ENCODE measurements around the gene NR5A2.

NR5A2 gene

GRCh38 chr1:200165493-200166220, 138.1 kb downstream of the NR5A2 start:
- no peak for DNase-seq (ENCODE audit: low read depth)
- H3K4me3 ChIP-seq (replicated peaks; ENCODE audit: low read depth, low read length), result no peak overlapping the region
- TF ChIP-seq CTCF (IDR thresholded peaks at IDR 0.05; ENCODE audit: low read length, missing control alignments), result no peak

- TF ChIP-seq CTCF (IDR thresholded peaks at IDR 0.05; ENCODE audit: low read length, missing control alignments), result no peak
- DNase-seq (ENCODE audit: low read depth), result no peak
- no peak overlapping the region for H3K4me3 ChIP-seq (replicated peaks; ENCODE audit: low read depth, low read length)
These were observed 138.9 kb downstream of the NR5A2 start for GRCh38 chr1:200166411-200166810.

GRCh38 chr1:200168926-200169325, 141.4 kb downstream of the NR5A2 start:
- H3K4me3 ChIP-seq (replicated peaks; ENCODE audit: low read depth, low read length), result no peak overlapping the region
- no peak for DNase-seq (ENCODE audit: low read depth)
- TF ChIP-seq CTCF (IDR thresholded peaks at IDR 0.05; ENCODE audit: low read length, missing control alignments), result no peak

- no peak overlapping the region for H3K4me3 ChIP-seq (replicated peaks; ENCODE audit: low read depth, low read length)
- TF ChIP-seq CTCF (IDR thresholded peaks at IDR 0.05; ENCODE audit: low read length, missing control alignments), result no peak
- DNase-seq (ENCODE audit: low read depth), result no peak
These were observed 144.8 kb downstream of the NR5A2 start for GRCh38 chr1:200172311-200172710.

DNA sequence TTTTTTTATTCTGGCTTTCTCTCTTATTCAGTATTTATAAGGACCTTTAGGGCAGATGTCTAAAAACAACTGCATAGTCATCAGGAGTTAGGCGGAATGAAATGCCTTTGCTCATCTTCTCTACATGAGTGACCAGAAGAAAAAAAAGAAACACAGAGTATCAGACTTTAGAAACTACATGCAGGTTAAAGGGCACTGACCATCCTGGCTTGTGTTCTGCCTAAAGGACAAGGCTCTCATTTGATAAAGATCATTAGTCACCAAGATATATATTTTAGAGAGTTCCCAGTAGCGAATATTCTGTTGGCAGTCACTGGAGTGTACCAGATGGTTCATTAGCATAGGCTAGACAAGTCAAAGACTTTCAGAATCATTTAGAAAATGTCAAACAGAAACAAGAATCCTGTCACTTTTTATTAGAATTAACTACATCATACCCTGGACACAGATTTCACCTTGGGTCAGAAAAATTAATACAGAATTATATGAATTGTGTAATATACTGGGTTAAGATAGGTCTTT, 145.6 kb downstream of the NR5A2 start:
- no peak overlapping the region for H3K4me3 ChIP-seq (replicated peaks; ENCODE audit: low read depth, low read length)
- no peak for DNase-seq (ENCODE audit: low read depth)
- no peak for TF ChIP-seq CTCF (IDR thresholded peaks at IDR 0.05; ENCODE audit: low read length, missing control alignments)

DNA sequence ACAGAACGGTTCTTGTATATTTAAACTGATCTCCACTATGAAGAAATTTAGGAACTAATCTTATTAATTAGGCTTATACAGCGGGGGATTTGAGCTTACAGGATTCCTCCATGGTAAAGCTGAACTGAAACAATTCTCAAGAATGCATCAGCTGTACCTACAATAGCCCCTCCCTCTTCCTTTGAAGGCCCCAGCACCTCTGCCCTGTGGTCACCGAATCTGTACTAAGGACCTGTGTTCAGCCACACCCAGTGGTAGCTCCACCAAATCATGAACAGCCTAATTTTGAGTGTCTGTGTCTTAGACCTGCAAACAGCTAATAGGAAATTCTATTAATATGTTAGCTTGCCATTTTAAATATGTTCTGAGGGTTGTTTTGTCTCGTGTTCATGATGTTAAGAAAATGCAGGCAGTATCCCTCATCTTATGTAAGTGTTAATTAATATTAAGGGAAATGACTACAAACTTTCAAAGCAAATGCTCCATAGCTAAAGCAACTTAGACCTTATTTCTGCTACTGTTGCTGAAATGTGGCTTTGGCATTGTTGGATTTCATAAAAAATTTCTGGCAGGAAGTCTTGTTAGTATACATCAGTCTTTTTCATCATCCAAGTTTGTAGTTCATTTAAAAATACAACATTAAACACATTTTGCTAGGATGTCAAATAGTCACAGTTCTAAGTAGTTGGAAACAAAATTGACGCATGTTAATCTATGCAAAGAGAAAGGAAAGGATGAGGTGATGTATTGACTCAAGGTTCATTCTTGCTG, 147.2 kb downstream of the NR5A2 start:
- DNase-seq (ENCODE audit: low read depth), result no peak
- H3K4me3 ChIP-seq (replicated peaks; ENCODE audit: low read depth, low read length), result no peak overlapping the region
- no peak for TF ChIP-seq CTCF (IDR thresholded peaks at IDR 0.05; ENCODE audit: low read length, missing control alignments)

Measured in fibroblast of pulmonary artery (primary cell).